Activated CD8-positive, alpha-beta memory T cell treated with anti-CD3 and anti-CD28 coated beads, Interleukin-2, amount 10 ng/mL, durations not matched to agents 7 days and 5 days (primary cell): ENCODE data around the gene S100A1. TPM values are rescaled to one million over a fixed set of nuclear protein-coding genes. Genes with fewer than 3 reads are reported as not detected.

Source experiments
- ATAC-seq: fragments of 150-1000 bp; cut with Tn5 transposase; one replicate; pipeline ENCODE4 v1.10.0; 2021; ENCODE audit warnings: moderate library complexity
- CTCF ChIA-PET: fragments of 350-600 bp; sonication (Branson Sonifier 250); formaldehyde crosslinking; loops from one replicate; lab custom pipeline; 2021; ENCODE audit warnings: antibody characterized with exemption; lab: Charles Lee
- DNase-seq: peaks from one replicate; pipeline ENCODE4 v3.0.0-alpha.2; 2020
- H3K27ac Mint-ChIP-seq: one replicate; pipeline ENCODE4 v1.8.0; 2021; ENCODE audit warnings: mild to moderate bottlenecking, mixed read lengths
- H3K27me3 Mint-ChIP-seq: one replicate; pipeline ENCODE4 v1.8.0; 2021; ENCODE audit warnings: mixed read lengths
- H3K36me3 Mint-ChIP-seq: one replicate; pipeline ENCODE4 v1.8.0; 2021; ENCODE audit warnings: mild to moderate bottlenecking, mixed read lengths
- H3K4me1 Mint-ChIP-seq: one replicate; pipeline ENCODE4 v1.8.0; 2021; ENCODE audit warnings: mixed read lengths
- H3K4me3 Mint-ChIP-seq: one replicate; pipeline ENCODE4 v1.8.0; 2021; ENCODE audit warnings: mild to moderate bottlenecking, moderate library complexity, mixed read lengths
- H3K9me3 Mint-ChIP-seq: one replicate; pipeline ENCODE4 v1.8.0; 2022; ENCODE audit warnings: low read depth, mixed read lengths
- total RNA-seq, 2 experiments: library from RNA; stranded (reverse); gene quantifications; one replicate each; pipeline ENCODE4 v1.2.3, GENCODE V29; 2021

S100A1 gene
- total RNA-seq, 2 experiments from 2014 or later: not detected

GRCh38 chr1:153598309-153599172 is 29.7 kb upstream of the S100A1 start:
- DNase-seq (peak; percentile 46), ATAC-seq (peak; percentile 80)
- H3K4me1 Mint-ChIP-seq: peaks cover 14% of the 10 kb centered on the region
- CTCF ChIA-PET: interaction anchor here (1.2 kb wide), 1 partner anchor 26 kb away, joined by 4 read pairs; no protein-coding TSS in a partner anchor
- H3K27me3 Mint-ChIP-seq: no peaks in the 10 kb centered on the region
- H3K4me3 Mint-ChIP-seq: no peak overlapping the region
- H3K9me3 Mint-ChIP-seq: no peaks in the 10 kb centered on the region
- H3K36me3 Mint-ChIP-seq: no peaks in the 10 kb centered on the region
- H3K27ac Mint-ChIP-seq: no peak overlapping the region

DNA sequence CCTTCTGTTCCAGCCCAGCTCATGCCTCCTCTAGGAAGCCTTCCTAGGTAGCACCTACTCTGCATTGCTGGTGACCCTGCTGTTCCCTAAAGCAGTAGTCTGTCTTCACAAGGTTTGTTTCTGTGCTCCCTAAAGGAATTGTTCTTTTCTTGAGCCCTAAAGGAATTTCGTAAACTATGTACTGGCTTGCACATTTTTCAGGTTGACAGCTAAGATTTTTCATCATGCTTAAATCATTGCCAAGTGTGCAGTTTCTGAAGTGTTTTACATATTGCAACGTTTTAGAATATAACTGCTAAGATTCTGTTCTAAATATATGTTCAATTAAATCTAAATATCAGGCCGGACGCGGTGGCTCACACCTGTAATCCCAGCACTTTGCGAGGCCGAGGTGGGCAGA is 28.4 kb upstream of the S100A1 start:
- CTCF ChIA-PET: no interaction called here
- H3K4me1 Mint-ChIP-seq: peaks cover 14% of the 10 kb centered on the region
- no peaks in the 10 kb centered on the region for H3K27me3 Mint-ChIP-seq
- no peaks in the 10 kb centered on the region for H3K9me3 Mint-ChIP-seq
- ATAC-seq (no peak), DNase-seq (no peak)
- H3K4me3 Mint-ChIP-seq: no peak overlapping the region
- H3K36me3 Mint-ChIP-seq: no peaks in the 10 kb centered on the region
- no peak overlapping the region for H3K27ac Mint-ChIP-seq

GRCh38 chr1:153602749-153603148 is 25.5 kb upstream of the S100A1 start:
- Mint-ChIP-seq H3K27me3 (no peaks in the 10 kb centered on the region), H3K36me3 (no peaks in the 10 kb centered on the region), H3K4me3 (no peak overlapping the region), H3K4me1 (peaks cover 11% of the 10 kb centered on the region), H3K9me3 (no peaks in the 10 kb centered on the region), H3K27ac (no peak overlapping the region)
- CTCF ChIA-PET: interaction anchor here (1.8 kb wide), 1 partner anchor 71 kb away, joined by 6 read pairs; no protein-coding TSS in a partner anchor
- no peak for ATAC-seq
- DNase-seq: no peak

DNA sequence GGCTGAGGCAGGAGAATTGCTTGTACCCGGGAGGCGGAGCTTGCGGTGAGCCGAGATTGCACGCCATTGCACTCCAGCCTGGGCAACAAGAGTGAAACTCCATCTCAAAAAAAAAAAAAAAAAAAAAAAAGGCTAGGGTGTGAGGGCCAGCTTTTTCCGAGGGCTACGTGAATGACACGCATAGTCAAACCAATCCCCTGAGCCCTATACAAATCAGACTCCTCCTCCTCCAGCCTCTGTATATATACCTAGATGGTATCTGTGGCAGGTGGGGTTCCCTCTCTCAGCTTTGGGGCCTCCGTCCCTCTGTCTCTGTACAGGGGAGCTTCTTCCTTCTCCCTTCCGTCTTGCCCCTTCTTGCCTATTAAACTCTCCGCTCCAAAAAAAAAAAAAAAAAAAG is 22.0 kb upstream of the S100A1 start:
- ATAC-seq (no peak), DNase-seq (no peak)
- no peaks in the 10 kb centered on the region for H3K27me3 Mint-ChIP-seq
- CTCF ChIA-PET: interaction anchor here (1.3 kb wide), 1 partner anchor 27 kb away, joined by 4 read pairs; the partner anchor contains the start of gene CHTOP
- no peaks in the 10 kb centered on the region for H3K36me3 Mint-ChIP-seq
- no peaks in the 10 kb centered on the region for H3K9me3 Mint-ChIP-seq
- peaks cover 3% of the 10 kb centered on the region for H3K4me1 Mint-ChIP-seq
- no peak overlapping the region for H3K4me3 Mint-ChIP-seq
- H3K27ac Mint-ChIP-seq: no peak overlapping the region

DNA sequence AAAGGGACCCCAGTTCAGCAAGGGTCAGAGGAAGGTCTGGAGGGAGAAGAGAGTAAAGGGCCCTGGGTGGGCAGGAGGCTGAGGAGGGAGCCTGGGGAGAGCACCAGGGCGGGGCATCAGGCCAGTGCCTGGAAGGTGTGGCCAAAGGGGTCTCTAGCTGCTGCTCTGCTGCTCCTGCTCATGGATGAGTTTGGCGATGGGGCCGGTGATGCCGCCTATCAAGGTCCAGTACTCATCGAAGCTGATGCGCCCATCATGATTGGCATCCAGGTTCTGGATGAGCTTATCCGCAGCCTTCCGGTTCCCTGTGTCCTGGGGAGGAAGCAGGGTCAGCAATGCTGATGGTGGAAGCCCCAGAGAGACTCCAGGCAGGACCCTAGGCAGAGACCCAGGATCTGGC is 20.9 kb upstream of the S100A1 start:
- Mint-ChIP-seq H3K4me3 (no peak overlapping the region), H3K27ac (no peak overlapping the region), H3K36me3 (no peaks in the 10 kb centered on the region), H3K4me1 (peaks cover 3% of the 10 kb centered on the region), H3K27me3 (no peaks in the 10 kb centered on the region), H3K9me3 (no peaks in the 10 kb centered on the region)
- no peak for ATAC-seq
- CTCF ChIA-PET: interaction anchor here (0.6 to 1.6 kb wide), 3 partner anchors 26 to 97 kb away, joined by 3 to 4 read pairs (median 3); partner anchors contain the start of gene CHTOP
- no peak for DNase-seq

DNA sequence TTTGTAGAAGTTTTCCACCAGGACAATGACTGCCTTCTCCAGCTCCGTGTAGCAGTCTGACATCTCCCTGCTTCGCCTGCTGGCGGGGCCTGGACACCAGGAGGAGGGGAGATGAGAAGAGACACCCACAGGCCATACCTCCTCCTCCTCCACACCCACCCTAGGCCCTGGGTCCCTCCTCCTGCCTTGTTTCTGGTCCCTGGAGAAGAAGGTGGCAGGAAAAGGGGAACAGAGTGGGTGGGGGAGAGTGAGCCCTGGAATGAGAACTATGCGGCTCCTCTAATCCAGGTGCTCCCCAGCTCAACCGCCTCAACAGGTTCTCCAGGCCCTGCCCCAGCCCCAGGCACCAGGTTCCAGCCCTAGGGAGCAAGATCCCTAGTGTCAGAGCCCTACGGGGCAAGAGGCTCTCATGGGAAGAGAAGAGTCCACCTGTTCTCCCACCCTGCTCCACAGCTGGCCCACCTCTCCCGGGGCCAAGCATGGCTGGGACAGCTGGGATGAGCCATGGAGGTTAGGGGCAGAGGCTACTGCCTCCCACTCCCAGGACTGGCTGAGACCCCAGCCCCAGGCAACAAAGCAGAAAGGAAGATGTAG is 20.0 kb upstream of the S100A1 start:
- Mint-ChIP-seq H3K9me3 (no peaks in the 10 kb centered on the region), H3K27me3 (no peaks in the 10 kb centered on the region), H3K4me3 (no peak overlapping the region), H3K36me3 (no peaks in the 10 kb centered on the region), H3K4me1 (no peaks in the 10 kb centered on the region), H3K27ac (no peak overlapping the region)
- ATAC-seq (no peak), DNase-seq (no peak)
- CTCF ChIA-PET: interaction anchor here (0.6 to 1.6 kb wide), 2 partner anchors 36 to 98 kb away, joined by 3 read pairs; no protein-coding TSS in a partner anchor

DNA sequence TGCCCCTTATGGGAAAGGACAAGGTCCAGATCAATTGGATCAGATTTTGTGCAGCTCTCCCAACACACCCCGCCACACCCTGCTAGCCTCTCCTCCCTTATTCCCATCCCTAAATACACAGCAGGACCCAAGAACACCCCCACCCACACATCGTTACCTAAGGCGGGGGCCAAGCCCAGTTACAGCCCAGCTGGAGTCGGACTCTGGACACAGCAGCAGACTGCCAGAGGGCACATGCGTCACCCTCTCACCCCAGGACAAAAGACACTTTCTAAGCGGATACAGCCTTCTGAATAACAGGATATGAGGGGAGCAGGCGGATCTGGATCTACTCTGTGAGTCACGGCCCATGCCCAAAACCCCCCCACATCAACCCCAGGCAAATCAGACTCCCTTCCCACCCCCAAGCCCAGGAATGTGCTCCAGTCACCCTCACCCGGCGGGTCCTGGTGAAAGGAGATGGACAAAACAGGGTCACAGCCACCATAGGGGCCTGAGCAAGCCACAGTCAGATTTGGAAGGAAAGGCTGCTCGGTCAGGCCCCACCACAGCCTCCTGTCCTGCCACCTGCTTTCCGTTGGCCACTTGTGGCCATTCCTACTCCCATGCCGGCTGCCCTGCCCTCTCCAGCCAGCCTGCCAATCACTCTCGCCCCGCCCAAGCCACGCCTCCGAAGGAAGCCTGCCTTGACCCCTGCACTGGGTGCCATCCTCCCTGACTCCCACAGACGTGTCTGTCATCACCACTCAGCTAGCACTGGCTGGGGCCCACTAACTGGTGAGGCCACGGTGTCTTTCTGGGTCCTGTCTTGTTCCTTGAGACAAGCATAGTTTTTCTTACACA is 19.3 kb upstream of the S100A1 start:
- CTCF ChIA-PET: no interaction called here

GRCh38 chr1:153609585-153609907 is 18.7 kb upstream of the S100A1 start:
- ATAC-seq (no peak), DNase-seq (no peak)
- no peaks in the 10 kb centered on the region for H3K27me3 Mint-ChIP-seq
- H3K9me3 Mint-ChIP-seq: no peaks in the 10 kb centered on the region
- H3K4me1 Mint-ChIP-seq: no peaks in the 10 kb centered on the region
- CTCF ChIA-PET: no interaction called here
- H3K4me3 Mint-ChIP-seq: no peak overlapping the region
- H3K27ac Mint-ChIP-seq: no peak overlapping the region
- H3K36me3 Mint-ChIP-seq: no peaks in the 10 kb centered on the region

More for the DNA sequence above, 19.3 kb upstream of the S100A1 start:
- DNase-seq (no peak), ATAC-seq (no peak)
- Mint-ChIP-seq H3K4me1 (no peaks in the 10 kb centered on the region), H3K4me3 (no peak overlapping the region), H3K27me3 (no peaks in the 10 kb centered on the region), H3K36me3 (no peaks in the 10 kb centered on the region), H3K27ac (no peak overlapping the region), H3K9me3 (no peaks in the 10 kb centered on the region)

- H3K27ac Mint-ChIP-seq: no peak overlapping the region
- no peak for DNase-seq
- no peaks in the 10 kb centered on the region for H3K27me3 Mint-ChIP-seq
- H3K4me1 Mint-ChIP-seq: no peaks in the 10 kb centered on the region
- CTCF ChIA-PET: no interaction called here
- no peak overlapping the region for H3K4me3 Mint-ChIP-seq
- H3K9me3 Mint-ChIP-seq: no peaks in the 10 kb centered on the region
- H3K36me3 Mint-ChIP-seq: no peaks in the 10 kb centered on the region
- no peak for ATAC-seq
These were observed 17.9 kb upstream of the S100A1 start for GRCh38 chr1:153610334-153610733.

DNA sequence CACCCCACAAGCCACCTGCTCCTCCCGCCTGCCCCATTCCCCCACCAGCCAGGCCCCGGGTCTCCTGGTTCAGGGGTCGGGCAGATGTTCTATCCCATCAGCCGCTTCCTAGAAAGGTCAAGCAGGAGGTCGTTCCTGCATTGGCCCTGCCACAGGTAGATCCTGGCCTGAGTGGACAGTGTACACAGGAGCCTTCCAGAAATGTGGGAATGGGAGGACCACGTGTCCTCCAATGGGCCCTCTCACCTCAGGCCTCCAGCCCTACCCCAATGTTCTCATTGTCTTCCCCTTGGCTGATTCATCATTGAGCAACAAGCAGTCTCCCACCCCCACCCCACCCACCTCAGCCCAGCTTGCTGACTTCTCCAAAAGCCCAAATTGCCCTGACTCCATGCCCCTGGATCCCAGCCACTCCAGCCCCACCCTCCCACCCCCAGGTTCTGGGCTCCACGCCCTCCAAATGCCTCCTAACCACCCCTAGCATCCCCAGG is 17.4 kb upstream of the S100A1 start:
- H3K4me1 Mint-ChIP-seq: no peaks in the 10 kb centered on the region
- no peak overlapping the region for H3K27ac Mint-ChIP-seq
- CTCF ChIA-PET: no interaction called here
- no peaks in the 10 kb centered on the region for H3K27me3 Mint-ChIP-seq
- no peaks in the 10 kb centered on the region for H3K36me3 Mint-ChIP-seq
- no peaks in the 10 kb centered on the region for H3K9me3 Mint-ChIP-seq
- ATAC-seq: no peak
- H3K4me3 Mint-ChIP-seq: no peak overlapping the region
- no peak for DNase-seq

DNA sequence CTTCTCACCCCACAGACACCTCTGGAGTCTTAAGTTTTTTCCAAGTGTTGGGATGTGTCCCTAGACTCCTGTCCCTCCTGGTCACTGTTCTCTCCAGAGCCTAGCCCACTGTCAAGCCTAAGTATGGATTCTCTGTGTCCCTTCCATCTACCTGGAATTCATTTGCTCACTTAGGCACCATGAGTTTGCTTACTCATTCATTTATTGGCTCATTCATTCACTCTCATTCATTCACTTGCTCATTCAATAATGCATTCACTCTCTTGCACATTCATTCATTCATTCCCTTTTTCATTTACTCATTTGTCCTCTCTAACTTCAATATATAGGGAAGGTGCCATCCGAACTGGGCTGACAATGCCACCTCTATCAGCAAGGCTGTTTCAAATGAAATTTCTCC is 16.9 kb upstream of the S100A1 start:
- Mint-ChIP-seq H3K9me3 (no peaks in the 10 kb centered on the region), H3K27me3 (no peaks in the 10 kb centered on the region), H3K4me1 (no peaks in the 10 kb centered on the region), H3K4me3 (no peak overlapping the region), H3K36me3 (no peaks in the 10 kb centered on the region), H3K27ac (no peak overlapping the region)
- ATAC-seq (no peak), DNase-seq (no peak)
- CTCF ChIA-PET: interaction anchor here (0.6 kb wide), 1 partner anchor 75 kb away, joined by 3 read pairs; no protein-coding TSS in a partner anchor

GRCh38 chr1:153612111-153612754 is 16.0 kb upstream of the S100A1 start:
- H3K9me3 Mint-ChIP-seq: no peaks in the 10 kb centered on the region
- ATAC-seq (no peak), DNase-seq (no peak)
- CTCF ChIA-PET: no interaction called here
- H3K36me3 Mint-ChIP-seq: no peaks in the 10 kb centered on the region
- H3K27ac Mint-ChIP-seq: no peak overlapping the region
- H3K27me3 Mint-ChIP-seq: no peaks in the 10 kb centered on the region
- no peak overlapping the region for H3K4me3 Mint-ChIP-seq
- no peaks in the 10 kb centered on the region for H3K4me1 Mint-ChIP-seq
